H7 (cell line): Measurements from ENCODE around the gene ABCF2. TPM values are rescaled to one million over a fixed set of nuclear protein-coding genes. Genes with fewer than 3 reads are reported as not detected.

Experiments used
- DNase-seq: peaks from one replicate; pipeline ENCODE4 v3.0.0; 2012
- H3K27me3 ChIP-seq: 2 replicates; pipeline ENCODE4 v1.6.0; 2011; ENCODE audit warnings: mild to moderate bottlenecking, low read length; ENCODE audit not compliant: control insufficient read depth, insufficient read depth
- H3K36me3 ChIP-seq: replicated peaks from 2 replicates; pipeline ENCODE4 v1.5.1; 2011; ENCODE audit warnings: low read length; ENCODE audit not compliant: control insufficient read depth, insufficient read depth
- H3K4me3 ChIP-seq: 2 replicates; pipeline ENCODE4 v1.5.1; 2011; ENCODE audit warnings: low read depth, mild to moderate bottlenecking, control low read depth, low read length, moderate library complexity; ENCODE audit not compliant: insufficient read depth
- total RNA-seq: library from RNA; depleted of rRNA; stranded (reverse); fragments of >200 nt; shearing (Covaris generic); gene quantifications from 2 replicates; pipeline ENCODE4 v1.2.3, GENCODE V29; 2014

The ABCF2 gene
- total RNA-seq, 1 experiment from 2014 or later: 47.3 TPM

DNA sequence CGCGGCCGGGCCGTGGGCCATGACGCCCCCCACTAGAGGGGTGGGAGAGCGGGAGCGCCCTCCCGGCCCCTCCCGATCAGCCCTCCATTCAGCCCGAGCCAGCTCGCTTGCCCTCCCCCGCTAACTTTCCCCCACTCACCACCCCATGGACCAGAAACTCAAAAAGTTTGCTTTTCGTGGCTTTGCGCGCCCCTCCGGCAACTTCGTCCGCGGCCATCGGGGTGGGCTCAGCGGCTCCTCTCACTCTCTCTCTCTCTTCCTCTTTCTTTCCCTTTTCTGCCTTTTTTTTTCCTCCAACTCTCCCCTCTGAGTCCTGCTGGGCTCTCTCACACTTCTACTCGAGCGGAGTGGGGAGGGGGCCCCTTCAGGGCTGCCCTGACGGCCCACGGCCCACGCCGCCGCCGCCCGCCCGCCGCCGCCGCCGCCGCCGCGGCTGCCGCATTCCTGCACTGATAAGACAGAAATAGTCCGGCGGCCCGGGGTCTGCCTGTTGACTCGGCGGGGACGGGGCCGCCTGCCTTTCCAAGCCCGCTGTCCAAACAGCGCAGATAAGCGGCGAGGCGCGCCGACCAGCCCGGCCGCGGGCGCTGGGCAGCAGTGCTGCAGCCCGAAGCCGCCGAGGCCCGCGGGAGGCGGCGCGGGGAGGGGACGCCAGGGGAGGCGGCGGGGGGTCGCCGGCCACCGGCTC, 21.5 kb upstream of the ABCF2 start, which contains the start of gene SMARCD3:
TSS of gene SMARCD3 (minus strand) at position 349 of the 688 bp plus-strand sequence. CDS start at position 217, 132 bp downstream.
- DNase-seq: peak; percentile 92
- Histone ChIP-seq H3K27me3 (peaks cover 66% of the 10 kb centered on the region), H3K36me3 (no peaks in the 10 kb centered on the region), H3K4me3 (peak within 1 kb of the TSS; percentile 45)

- H3K4me3 ChIP-seq: peak overlapping the region; percentile 45
- peak; percentile 82 for DNase-seq
- H3K36me3 ChIP-seq: no peaks in the 10 kb centered on the region
- peaks cover 64% of the 10 kb centered on the region for H3K27me3 ChIP-seq
These were observed 20.8 kb upstream of the ABCF2 start for GRCh38 chr7:151247611-151248345.

DNA sequence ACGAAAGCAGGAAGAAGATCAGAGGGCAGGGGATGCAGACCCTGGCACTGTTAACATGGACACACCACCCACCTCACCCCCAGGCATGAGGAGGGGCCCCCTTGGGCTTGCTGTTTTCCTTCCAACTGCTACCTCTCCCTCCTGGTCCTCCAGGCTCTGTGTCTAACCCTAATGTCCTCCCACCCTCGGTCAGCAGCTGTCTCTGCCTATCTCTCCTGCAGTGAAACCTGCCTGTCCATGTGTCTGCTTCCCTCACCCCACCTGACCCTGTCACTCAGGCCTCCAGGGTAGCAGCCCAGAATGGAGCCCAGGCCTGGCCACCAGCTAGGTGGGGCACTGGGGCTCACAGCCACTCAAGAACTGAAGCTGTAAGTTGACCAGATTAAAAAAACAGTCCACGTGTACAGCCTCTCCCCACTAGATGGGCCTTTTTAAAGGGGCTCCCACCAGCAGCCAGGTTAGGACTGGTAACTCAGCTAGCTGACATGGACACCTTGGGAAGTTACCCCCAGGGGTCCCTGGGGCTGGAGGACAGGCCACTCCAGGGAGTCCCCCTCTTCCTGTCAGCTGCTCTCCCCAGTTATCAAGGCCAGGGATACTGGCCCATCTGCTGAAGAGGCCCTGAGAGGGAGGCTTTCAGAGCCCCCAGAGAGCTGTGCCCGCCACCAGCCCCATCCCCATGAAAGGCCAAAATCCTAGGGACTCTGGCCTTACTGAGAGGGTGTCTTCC, 20.0 kb upstream of the ABCF2 start:
- peaks cover 64% of the 10 kb centered on the region for H3K27me3 ChIP-seq
- DNase-seq: no peak
- H3K36me3 ChIP-seq: no peaks in the 10 kb centered on the region
- no peak overlapping the region for H3K4me3 ChIP-seq

- Histone ChIP-seq H3K36me3 (no peaks in the 10 kb centered on the region), H3K4me3 (peak overlapping the region; percentile 49; the same call in 1 of the 2 replicates), H3K27me3 (peaks cover 62% of the 10 kb centered on the region)
- peak; percentile 80 for DNase-seq
These were observed 19.3 kb upstream of the ABCF2 start for GRCh38 chr7:151246102-151246850.

GRCh38 chr7:151245360-151246101, 18.5 kb upstream of the ABCF2 start:
- DNase-seq: peak; percentile 95
- Histone ChIP-seq H3K36me3 (no peaks in the 10 kb centered on the region), H3K27me3 (peaks cover 55% of the 10 kb centered on the region), H3K4me3 (peak overlapping the region; percentile 49)

- Histone ChIP-seq H3K36me3 (no peaks in the 10 kb centered on the region), H3K4me3 (peak overlapping the region; percentile 49), H3K27me3 (peaks cover 48% of the 10 kb centered on the region)
- DNase-seq: peak; percentile 85
These were observed 17.9 kb upstream of the ABCF2 start for GRCh38 chr7:151244841-151245346.

DNA sequence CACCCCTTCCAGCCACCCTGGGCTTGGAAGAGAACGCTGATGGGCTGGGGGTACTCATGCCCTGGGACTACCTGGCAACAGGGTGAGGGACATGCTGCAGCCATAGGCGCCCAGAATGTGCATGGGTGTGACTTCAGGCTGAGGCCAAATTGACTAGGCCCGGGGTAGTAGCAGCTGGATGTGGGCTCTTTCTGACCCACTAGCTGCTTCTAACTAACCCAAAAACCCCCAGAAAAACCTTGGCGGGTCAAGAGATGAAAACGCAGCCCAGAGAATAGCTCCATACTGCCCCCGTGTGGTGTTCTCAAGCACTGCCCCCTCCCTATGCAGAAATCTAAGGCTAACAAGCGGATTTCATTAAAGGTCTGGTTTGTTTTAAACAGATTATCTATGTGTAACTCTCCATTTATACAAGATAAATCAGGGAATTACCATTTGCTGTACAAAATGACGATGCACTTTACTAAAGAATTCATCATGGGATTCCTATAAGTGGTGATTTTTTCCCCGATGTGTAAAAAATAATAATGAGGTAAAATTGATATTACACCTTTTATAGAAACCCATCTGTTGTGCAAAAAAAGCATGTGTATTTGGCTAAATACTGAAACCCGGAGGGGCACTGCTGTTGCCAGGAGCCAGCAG, 17.3 kb upstream of the ABCF2 start:
- Histone ChIP-seq H3K4me3 (no peak overlapping the region), H3K27me3 (peaks cover 43% of the 10 kb centered on the region), H3K36me3 (no peaks in the 10 kb centered on the region)
- peak; percentile 90 for DNase-seq

GRCh38 chr7:151243408-151244195, 16.6 kb upstream of the ABCF2 start:
- Histone ChIP-seq H3K4me3 (no peak overlapping the region), H3K36me3 (no peaks in the 10 kb centered on the region), H3K27me3 (peaks cover 37% of the 10 kb centered on the region)
- DNase-seq: peak; percentile 66

DNA sequence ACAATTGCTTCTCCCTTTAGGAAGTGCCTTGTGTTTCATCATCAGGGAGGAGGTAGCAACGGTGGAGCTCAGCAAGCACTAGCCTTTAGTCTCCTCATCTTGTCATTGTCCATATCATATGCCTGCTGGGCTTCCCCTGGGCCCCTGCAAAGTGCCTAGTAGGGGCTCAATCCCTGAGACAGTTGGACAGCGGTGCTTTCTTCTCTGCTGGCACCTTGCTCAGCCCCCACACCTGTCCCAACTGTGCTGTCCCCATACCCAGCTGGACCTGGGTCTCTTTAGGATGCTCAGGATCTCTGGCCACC, 16.0 kb upstream of the ABCF2 start:
- H3K27me3 ChIP-seq: peaks cover 32% of the 10 kb centered on the region
- H3K36me3 ChIP-seq: peaks cover under 1% of the 10 kb centered on the region
- DNase-seq: no peak
- H3K4me3 ChIP-seq: no peak overlapping the region

- peaks cover 26% of the 10 kb centered on the region for H3K27me3 ChIP-seq
- no peak overlapping the region for H3K4me3 ChIP-seq
- peak; percentile 53 for DNase-seq
- H3K36me3 ChIP-seq: peaks cover 2% of the 10 kb centered on the region
These were observed 15.4 kb upstream of the ABCF2 start for GRCh38 chr7:151242159-151243044.

GRCh38 chr7:151241755-151242096, 14.7 kb upstream of the ABCF2 start:
- H3K27me3 ChIP-seq: peaks cover 19% of the 10 kb centered on the region
- DNase-seq: no peak
- no peak overlapping the region for H3K4me3 ChIP-seq
- H3K36me3 ChIP-seq: peaks cover 7% of the 10 kb centered on the region
